Activated CD4-positive, CD25-positive, alpha-beta regulatory T cell treated with anti-CD3 and anti-CD28 coated beads, Interleukin-2, amount 50 U/mL, for 16 hours (primary cell): Measurements from ENCODE around the gene RAD9A.
"Not testable (repeated sequence)": the region's sequence is repeated elsewhere in the genome, so short reads cannot be mapped to it uniquely, and the experiment has no call there.

ENCODE experiments used
- DNase-seq: peaks from one replicate; pipeline ENCODE4 v3.0.0-alpha.2; 2020; ENCODE audit warnings: low read depth, low spot score

Gene RAD9A

DNA sequence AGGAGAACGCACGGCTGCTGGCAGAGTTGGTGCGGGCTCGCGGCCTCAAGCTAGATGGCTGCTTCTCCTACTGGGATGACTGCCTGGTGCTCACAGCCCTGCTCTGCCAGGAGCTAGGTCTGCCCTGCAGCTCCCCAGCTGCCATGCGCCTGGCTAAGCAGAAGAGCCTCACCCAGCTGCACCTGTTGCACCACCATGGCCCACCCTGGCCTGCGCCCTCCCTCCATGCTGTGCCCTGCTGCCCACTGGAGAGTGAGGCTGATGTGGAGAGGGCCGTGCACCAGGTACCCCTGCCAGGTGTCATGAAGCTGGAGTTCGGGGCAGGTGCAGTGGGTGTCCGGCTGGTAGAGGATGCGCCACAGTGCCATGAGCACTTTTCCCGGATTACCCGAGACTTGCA, 31.7 kb downstream of the RAD9A start:
- no peak for DNase-seq

DNA sequence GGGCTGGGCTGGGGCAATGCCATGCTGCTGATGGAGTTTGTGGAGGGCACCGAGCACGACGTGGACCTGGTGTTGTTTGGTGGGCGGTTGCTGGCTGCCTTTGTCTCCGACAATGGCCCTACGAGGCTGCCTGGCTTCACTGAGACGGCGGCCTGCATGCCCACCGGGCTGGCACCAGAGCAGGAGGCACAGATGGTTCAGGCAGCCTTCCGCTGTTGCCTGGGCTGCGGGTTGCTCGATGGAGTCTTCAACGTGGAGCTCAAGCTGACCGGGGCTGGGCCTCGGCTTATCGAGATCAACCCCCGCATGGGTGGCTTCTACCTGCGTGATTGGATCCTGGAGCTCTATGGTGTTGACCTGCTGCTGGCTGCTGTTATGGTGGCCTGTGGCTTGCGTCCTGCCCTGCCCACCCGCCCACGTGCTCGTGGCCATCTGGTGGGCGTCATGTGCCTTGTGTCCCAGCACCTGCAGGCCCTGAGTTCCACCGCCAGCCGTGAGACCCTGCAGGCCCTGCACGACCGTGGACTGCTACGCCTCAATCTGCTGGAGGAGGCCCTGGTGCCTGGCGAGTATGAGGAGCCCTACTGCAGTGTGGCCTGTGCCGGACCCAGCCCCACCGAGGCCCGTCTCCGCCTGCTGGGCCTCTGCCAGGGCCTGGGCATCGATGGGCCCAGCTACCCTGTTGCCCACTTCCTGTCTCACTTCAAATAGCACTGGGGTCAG, 32.3 kb downstream of the RAD9A start:
- DNase-seq: no peak

DNA sequence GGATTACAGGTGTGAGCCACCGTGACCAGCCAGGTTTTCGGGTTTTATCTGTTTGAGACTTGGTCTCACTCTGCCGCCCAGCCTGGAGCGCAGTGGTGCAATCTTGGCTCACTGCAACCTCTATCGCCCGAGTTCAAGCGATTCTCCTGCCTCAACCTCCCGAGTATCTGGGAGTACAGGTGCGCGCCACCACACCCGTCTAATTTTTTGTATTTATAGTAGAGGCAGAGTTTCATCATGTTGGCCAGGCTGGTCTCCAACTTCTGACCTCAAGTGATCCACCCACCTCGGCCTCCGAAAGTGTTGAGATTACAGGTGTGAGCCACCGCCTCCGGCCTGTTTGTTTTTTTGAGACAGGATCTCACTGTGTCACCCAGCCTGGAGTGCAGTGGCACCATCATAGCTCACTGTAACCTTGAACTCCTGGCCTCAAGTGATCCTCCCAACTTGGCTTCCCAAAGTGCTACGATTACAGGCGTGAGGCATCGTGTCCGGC, 35.6 kb downstream of the RAD9A start:
- not testable (repeated sequence) for DNase-seq

DNA sequence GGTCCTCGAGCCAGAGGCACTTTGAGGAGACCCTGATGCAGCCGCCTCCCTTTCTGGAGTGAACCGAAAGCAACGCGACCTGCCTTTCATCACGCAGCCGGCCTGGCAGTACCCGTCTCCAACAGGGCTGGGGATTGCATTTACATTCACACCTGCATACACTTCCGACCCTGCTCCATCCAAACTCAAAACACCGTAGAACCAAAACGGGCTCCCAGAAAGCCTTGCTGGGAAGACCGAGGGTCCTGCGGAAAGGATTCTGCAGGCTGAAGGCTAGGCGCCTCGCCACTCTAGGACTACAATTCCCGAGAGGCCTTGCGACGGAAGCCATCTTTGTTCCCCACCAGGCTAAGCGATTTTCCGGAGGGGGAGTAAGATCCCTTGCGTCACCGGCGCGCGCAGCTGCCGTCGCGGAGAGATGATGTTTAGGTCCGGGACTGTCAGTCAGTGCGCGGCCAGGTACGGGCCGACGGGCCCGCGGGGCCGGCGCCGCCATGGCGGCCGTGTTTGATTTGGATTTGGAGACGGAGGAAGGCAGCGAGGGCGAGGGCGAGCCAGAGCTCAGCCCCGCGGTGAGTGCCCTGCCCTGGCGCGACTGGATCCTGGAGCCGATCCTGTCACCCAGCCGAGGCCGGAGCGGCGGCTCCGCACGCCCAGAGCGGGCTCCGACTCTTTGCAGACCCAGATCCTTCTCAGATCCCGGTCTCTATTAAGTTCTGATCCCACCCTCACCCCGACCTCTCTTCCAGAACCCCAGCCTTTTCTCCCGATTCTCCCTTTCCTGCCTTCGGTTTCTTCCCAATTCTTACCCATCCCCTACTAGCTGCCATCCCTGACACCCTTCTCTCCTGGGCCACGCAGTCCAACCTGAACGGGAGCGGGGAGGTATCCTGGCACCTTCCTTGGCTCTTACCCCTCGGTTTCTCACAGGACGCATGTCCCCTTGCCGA, 36.5 kb downstream of the RAD9A start, which contains the start of gene RPS6KB2:
TSS of gene RPS6KB2 (plus strand) at position 443 of the 950 bp plus-strand sequence. CDS start at position 495, 52 bp downstream.
- DNase-seq: peak; percentile 100

DNA sequence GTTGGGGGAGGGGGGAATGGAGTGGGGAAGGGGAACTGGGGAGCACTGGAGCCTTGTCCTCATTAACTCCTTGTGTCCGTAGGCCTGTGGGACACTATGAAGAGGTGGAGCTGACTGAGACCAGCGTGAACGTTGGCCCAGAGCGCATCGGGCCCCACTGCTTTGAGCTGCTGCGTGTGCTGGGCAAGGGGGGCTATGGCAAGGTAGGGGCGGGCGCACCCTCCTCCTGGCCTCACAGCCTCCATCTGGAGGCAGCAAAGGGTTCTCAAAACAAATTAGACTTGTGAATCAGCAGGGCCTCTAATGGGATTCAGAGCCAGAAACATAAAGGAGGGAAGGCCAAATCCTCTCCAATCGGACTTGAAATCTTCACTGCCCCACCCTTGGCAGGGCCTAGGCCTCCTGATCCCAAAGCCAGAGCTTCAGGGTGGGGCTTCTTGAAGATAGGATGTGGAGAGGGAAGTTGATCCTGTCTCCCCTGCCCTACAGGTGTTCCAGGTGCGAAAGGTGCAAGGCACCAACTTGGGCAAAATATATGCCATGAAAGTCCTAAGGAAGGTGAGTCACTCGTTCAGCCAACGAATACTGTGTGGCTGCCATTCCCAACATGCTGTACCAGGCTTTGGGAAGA, 37.4 kb downstream of the RAD9A start:
- DNase-seq: no peak

DNA sequence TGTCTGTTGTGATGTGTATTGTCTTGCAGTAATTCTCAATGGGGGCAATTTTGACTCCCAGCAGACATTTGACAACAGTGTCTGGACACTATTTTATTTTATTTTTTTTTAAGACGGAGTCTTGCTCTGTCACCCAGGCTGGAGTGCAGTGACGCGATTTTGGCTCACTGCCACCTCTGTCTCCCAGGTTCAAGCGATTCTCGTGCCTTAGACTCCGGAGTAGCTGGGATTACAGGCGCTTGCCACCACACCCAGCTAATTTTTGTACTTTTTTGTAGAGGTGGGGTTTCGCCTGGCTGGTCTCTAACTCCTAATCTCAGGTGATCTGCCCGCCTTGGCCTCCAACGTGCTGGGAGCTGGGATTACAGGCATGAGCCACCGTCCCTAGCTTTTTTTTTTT, 37.9 kb downstream of the RAD9A start:
- DNase-seq: no peak

DNA sequence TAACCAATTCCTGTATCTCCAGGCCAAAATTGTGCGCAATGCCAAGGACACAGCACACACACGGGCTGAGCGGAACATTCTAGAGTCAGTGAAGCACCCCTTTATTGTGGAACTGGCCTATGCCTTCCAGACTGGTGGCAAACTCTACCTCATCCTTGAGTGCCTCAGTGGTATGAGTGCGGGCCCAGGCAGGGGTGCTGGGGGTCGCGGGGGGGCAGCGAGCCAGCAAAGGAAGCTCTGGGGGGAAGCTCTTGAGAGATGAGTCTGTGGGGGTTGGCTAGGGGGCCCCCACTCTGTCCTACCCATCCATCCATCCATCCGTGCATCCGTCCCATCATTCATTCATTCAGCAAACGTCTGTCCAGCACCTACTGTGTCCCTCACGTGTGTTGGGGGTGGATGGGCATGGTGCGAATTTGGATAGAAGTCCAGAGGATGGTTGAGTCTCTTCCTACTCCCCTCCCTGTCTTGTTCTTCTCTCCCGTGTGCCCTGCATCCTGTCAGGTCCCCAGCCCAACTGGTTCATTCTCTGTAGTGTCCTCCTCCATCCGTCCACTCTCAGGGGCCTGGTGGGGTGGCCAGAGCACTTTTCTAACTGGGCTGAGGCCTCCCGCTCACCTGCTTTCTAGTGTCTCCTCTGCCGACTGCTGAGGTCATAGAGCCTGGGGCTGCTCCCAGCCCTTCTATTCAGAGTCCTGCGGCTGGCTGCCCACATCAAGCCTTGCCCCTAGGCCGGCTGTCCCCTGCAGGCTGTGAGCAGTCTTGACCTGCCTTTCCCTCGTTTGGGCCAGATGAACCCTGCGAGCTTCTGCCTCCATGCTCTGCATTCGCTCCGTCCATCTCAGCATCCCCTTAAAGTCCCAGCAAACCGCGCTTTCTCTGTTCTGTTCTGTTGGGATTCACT, 39.8 kb downstream of the RAD9A start:
- DNase-seq: no peak

DNA sequence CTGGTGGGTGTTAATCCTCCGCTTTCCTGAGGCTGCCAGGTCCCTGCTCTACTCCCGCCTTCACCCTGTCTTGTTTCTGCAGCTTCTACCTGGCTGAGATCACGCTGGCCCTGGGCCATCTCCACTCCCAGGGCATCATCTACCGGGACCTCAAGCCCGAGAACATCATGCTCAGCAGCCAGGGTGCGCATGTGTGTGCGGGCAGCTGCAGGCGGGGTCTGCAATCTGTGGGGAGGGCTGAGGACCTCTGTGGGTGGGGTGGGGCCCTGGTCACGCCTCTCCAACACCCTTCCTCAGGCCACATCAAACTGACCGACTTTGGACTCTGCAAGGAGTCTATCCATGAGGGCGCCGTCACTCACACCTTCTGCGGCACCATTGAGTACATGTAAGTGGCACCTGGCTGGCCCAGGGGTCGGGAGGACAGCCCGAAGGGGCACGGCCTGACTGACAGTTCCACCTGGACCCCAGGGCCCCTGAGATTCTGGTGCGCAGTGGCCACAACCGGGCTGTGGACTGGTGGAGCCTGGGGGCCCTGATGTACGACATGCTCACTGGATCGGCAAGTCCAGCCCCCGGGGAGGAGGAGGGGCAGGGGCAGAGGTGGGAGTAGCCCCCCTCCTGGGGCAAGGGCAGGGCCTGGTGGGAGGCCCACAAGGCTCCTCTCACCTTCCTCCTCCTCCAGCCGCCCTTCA, 41.0 kb downstream of the RAD9A start:
- no peak for DNase-seq

DNA sequence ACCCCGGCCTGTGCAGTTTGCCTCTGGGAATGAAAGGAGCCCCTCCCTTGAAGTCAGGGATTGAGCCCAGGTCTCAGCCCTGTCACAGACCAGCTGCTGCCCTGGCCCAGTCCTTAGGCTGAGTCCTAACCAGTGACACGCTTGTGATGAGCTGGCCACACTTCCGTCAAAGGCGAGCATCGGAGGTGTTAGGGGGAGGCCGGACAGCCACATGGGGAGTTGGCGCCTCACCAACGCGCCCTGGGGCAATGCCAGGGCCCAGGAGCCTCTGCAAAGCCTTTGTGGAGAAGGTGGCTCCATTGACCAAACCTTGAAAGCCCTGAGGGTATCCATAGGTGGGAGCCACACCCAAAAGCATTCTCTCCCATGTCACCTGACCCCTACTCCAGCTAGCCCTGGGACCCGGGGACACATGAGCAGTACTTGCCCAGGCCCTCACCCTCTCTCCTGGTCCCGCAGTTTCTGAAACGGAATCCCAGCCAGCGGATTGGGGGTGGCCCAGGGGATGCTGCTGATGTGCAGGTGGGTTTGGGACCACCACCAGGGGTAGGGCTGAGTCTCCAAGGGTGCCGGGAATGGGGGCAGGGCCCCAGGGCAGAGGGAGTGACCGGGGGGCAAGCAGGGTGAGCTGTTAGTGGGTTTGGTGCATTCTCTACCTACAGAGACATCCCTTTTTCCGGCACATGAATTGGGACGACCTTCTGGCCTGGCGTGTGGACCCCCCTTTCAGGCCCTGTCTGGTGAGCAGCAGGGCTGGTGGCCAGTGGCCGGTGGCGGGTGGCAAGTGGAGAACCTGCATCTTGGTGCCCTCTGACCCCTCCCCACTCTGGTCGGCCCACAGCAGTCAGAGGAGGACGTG, 42.0 kb downstream of the RAD9A start:
- no peak for DNase-seq

DNA sequence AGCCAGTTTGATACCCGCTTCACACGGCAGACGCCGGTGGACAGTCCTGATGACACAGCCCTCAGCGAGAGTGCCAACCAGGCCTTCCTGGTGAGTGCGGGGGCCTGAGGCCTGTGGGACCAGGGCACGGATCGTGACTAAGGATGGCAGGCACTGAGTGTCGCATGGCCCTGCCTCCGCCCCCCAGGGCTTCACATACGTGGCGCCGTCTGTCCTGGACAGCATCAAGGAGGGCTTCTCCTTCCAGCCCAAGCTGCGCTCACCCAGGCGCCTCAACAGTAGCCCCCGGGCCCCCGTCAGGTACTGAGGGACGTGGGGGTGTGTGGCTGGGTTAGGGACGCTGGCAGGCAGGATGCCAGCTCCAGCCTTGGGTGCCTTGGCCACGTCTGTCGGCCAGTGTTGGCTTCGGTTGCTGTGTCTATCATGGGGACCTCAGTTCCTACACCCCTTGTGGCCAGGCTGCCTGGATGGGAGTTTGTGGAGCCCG, 42.7 kb downstream of the RAD9A start:
- DNase-seq: no peak

DNA sequence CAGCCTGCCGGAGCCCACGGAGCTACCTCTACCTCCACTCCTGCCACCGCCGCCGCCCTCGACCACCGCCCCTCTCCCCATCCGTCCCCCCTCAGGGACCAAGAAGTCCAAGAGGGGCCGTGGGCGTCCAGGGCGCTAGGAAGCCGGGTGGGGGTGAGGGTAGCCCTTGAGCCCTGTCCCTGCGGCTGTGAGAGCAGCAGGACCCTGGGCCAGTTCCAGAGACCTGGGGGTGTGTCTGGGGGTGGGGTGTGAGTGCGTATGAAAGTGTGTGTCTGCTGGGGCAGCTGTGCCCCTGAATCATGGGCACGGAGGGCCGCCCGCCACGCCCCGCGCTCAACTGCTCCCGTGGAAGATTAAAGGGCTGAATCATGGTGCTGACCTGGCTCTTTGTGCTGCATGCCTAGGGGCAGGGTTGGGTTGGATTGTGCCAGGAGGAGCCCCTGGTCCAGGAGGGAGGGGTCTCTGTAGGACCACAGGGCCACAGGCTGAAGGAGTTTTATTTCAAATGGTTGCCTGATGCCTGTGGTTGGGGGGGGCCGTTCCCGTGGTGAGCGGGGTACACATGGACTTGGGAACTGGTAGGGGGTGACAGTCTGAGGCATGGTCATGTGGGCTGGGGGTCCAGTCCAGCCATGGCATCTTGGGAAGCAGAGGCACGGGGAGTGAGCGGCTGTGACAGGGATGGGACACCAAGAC, 43.4 kb downstream of the RAD9A start:
- no peak for DNase-seq

DNA sequence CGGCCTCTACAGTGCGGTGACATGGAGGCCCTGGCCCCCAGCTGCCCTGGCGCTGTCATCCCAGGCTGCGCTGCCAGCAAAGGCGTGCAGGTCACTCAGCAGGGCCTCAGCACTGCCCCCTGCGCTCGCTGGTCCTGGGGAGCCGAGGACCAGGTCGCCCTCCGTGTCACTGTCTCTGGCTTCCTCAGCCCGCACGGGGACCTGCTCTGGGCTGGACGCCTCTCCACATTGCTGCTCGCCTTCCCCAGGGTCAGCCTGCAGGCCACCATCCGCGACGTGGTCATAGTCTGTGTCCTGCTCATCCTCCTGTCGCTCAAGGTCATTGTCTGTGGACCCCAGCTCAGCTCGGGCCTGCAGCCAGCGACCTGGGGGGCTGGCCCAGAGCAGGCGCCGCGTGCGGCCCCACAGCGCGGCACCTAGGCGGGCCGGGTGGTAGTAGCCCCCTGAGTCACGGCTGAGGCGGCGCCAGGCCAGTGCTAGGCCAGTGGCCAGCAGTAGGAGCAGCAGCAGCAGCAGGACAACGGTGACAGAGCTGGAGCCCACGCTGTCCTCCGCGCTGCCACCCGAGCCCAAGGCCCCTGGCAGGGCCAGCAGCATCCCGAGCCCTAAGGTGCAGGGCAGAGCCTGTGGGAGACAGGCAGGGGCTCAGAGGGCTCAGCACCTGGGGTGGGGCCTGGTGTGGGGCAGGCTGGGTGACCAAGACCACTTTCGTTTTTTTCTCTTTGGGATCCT, 44.1 kb downstream of the RAD9A start:
- DNase-seq: no peak

DNA sequence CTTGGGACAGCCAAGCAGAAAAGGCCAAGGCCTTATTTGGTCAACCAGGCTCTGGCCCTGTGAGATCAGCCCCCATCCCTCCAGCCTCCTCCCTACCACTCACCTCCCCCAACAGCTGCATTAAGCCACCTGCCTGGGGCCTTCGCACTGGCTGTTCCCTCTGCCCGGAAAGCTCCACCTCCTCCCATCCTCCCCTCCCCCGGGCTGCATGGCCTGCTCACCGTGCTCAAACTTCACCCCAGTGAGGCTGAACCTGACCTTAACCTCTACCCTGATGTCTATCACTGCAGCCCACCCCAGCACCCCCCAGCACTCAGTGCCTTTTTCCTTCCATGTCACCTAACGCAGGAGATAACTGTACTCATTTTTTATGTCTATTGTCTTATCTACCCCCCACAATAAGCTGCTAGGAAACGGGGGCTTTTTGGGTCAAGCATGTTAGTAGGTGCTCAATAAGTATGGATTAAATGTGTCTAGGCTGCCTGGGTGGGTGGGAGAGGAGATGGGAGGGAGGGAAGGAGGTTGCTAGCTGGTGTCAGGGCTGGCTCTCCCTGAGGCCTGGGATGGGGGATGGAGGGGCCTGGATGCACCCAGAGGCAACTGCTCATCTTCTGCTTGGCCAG, 44.8 kb downstream of the RAD9A start:
- DNase-seq: no peak

DNA sequence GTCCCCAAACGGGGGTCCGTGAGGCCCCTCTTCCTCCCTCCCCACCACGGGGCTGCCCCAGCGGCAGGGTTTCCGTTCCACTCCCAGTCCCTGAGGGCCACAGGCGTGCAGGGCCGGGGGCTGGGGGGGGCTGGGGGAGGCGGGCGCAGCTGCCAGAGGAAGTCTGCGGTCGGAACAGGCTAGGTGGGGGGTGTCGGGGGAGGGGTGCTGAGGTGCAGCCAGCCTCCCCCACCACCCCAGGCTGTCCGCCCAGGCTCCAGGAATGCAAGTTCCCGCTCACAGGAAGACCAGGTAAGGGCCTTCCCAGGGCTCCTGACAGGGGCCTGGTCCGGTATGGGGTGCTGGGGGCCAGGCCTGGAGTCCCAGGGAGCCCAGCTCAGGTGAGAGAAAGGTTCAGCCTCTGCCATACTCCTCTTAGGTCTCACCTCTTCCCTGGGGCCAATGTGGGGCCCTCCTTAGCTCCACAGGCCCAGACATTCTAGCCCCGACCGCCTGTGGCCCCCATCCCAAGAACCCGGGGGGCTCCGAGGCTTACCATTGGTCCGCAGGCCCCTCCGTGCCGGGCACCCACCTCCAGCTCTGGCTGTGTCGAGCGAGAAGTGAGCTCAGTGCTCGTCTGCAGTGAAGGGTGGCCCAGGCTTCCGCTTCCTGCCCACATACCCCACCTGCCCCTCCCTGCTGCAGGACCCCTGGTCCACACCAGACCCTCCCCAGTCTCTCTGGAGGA, 45.5 kb downstream of the RAD9A start, which contains the start of gene PTPRCAP:
TSS of gene PTPRCAP (minus strand) at position 601 of the 727 bp plus-strand sequence. CDS start at position 538, 63 bp downstream.
- no peak for DNase-seq

DNA sequence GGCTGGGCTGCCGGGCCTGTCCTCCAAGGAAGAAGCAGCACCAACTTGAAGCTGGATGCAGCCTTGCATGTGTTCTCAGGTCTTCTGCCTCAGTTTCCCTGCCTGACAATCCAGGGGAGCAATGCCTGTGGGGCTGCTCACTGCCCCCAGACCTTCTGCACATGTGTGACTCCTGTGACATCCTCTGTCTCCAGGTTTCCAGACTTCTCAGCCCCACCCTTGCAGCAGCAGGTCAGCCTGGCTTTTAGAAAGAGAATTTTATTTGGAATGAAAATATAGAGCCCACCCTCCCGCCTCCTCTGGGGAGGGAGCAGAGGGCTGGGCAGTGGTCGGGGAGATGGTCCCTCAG, 46.0 kb downstream of the RAD9A start:
- no peak for DNase-seq

DNA sequence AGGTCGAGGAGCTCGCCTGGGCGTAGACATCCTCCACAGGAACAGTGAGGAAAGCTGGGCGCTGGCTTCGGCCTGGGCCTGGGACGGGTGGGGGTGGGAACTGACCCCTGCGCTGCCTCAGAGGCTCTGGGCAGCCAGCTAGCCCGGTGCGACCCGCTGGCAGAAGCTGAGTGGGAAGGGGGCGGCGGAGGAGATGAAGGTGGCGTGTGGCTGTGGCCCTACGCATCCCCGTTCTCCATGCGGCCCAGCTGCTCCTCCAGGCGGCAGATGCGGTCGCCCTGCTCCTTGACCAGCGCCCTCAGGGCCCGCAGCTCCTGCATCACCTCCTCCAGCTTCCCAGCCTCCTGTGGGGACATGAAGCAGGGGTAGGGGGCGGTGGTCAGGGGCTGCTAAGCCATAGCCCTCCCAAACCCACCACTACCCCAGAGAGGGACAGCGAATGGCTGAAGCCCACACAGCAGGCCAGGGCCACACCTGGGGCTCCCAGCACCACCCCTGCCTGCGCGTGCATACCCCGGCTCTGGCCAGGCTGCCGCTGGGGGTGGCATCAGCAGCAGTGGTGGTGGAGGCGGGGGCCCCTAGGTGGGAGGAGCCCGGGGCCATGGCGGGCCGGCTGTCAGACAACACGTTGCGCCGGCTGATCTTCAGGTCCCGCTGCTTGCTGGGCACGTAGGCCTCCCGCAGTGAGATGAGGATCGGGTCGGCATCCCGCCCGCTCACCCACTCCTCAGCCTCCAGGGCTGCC, 46.5 kb downstream of the RAD9A start:
- DNase-seq: peak; percentile 45
